Epithelial cell of alveolus of lung (primary cell): ENCODE results near the gene ZFYVE1. TPM values are rescaled to one million over a fixed set of nuclear protein-coding genes. Genes with fewer than 3 reads are reported as not detected.

ENCODE experiments used
- total RNA-seq: library from RNA; depleted of rRNA; stranded (reverse); fragments of >200 nt; gene quantifications from 2 replicates; pipeline ENCODE4 v1.2.1, GENCODE V29; 2015

The ZFYVE1 gene
- 12.3 and 26.7 TPM in 2 replicates for total RNA-seq

GRCh38 chr14:73026845-73027542, at the start of gene ZFYVE1:
Gene ZFYVE1, minus strand, starts transcription at chr14:73027106. Its CDS starts 2,598 bp downstream, at chr14:73024508.

GRCh38 chr14:73058224-73058921, 31.5 kb upstream of the ZFYVE1 start, which contains the start of gene RBM25:
Gene RBM25, plus strand, starts transcription at chr14:73058534. Its CDS starts 13,108 bp downstream, at chr14:73071642.

GRCh38 chr14:72926292-72927028, 100.4 kb downstream of the ZFYVE1 start, which contains the start of gene DCAF4:
Gene DCAF4, plus strand, starts transcription at chr14:72926464. Its CDS starts 11,515 bp downstream, at chr14:72937979.

Other genes starting within 250 kb of the ZFYVE1 start
- gene DPF3, start 133.0 kb downstream of the ZFYVE1 start, total RNA-seq: 1.2 and 4.5 TPM in 2 replicates
- 8.8 and 26.1 TPM in 2 replicates for gene DCAF4, start 100.6 kb downstream of the ZFYVE1 start, total RNA-seq
- 11.5 and 22.8 TPM in 2 replicates for gene RBM25, start 31.4 kb upstream of the ZFYVE1 start, total RNA-seq
- 34.4 and 47.3 TPM in 2 replicates for gene PSEN1, start 109.4 kb upstream of the ZFYVE1 start, total RNA-seq
- 5.7 and 8.0 TPM in 2 replicates for gene PAPLN, start 210.4 kb upstream of the ZFYVE1 start, total RNA-seq